T-helper 9 cell (primary cell): ENCODE data around the gene TMEM62.
"Not testable (repeated sequence)": the region's sequence is repeated elsewhere in the genome, so short reads cannot be mapped to it uniquely, and the experiment has no call there.

Experiments used
- DNase-seq: peaks from one replicate; pipeline ENCODE4 v3.0.0-alpha.2; 2020

TMEM62 gene

GRCh38 chr15:43210807-43211206, 77.4 kb downstream of the TMEM62 start:
- no peak for DNase-seq

GRCh38 chr15:43211224-43211735, 77.9 kb downstream of the TMEM62 start:
- DNase-seq, result no peak

GRCh38 chr15:43212299-43212698, 78.9 kb downstream of the TMEM62 start:
- DNase-seq, result no peak

- DNase-seq, result no peak
These were observed 79.6 kb downstream of the TMEM62 start for GRCh38 chr15:43212951-43213350.

- DNase-seq, result no peak
These were observed 80.1 kb downstream of the TMEM62 start for GRCh38 chr15:43213466-43213865.

GRCh38 chr15:43214169-43214568, 80.8 kb downstream of the TMEM62 start:
- DNase-seq, result no peak

- DNase-seq, result no peak
These were observed 81.4 kb downstream of the TMEM62 start for GRCh38 chr15:43214592-43215295.

- no peak for DNase-seq
These were observed 82.6 kb downstream of the TMEM62 start for GRCh38 chr15:43215961-43216360.

- DNase-seq, result no peak
These were observed 85.7 kb downstream of the TMEM62 start for GRCh38 chr15:43218908-43219706.

- DNase-seq, result no peak
These were observed 86.8 kb downstream of the TMEM62 start for GRCh38 chr15:43219929-43220928.

GRCh38 chr15:43220991-43221403, 87.6 kb downstream of the TMEM62 start, which contains the start of gene EPB42:
EPB42 (minus strand) TSS chr15:43221018; CDS start chr15:43220825, 193 bp downstream.
- no peak for DNase-seq

GRCh38 chr15:43221422-43221821, 88.0 kb downstream of the TMEM62 start:
- no peak for DNase-seq

GRCh38 chr15:43225201-43225949, 92.0 kb downstream of the TMEM62 start:
- DNase-seq, result peak; percentile 14

GRCh38 chr15:43225950-43226255, 92.5 kb downstream of the TMEM62 start:
- DNase-seq, result not testable (repeated sequence)

- DNase-seq, result no peak
These were observed 93.3 kb downstream of the TMEM62 start for GRCh38 chr15:43226436-43227305.

GRCh38 chr15:43229977-43230376, 96.6 kb downstream of the TMEM62 start:
- DNase-seq, result no peak

GRCh38 chr15:43230640-43231115, 97.3 kb downstream of the TMEM62 start:
- DNase-seq, result no peak

- no peak for DNase-seq
These were observed 99.0 kb downstream of the TMEM62 start for GRCh38 chr15:43232289-43232874.
